GM12878 (cell line): ENCODE measurements around the gene GMPPA.

Experiments
- CBX3 ChIP-seq: fragments of 200-600 bp; sonication (generic); IDR thresholded peaks from 2 replicates; pipeline ENCODE4 v1.6.1; 2016; ENCODE audit warnings: low read depth, borderline replicate concordance
- CHD2 ChIP-seq: IDR thresholded peaks from 2 replicates; pipeline ENCODE4 v1.6.1; 2011; ENCODE audit warnings: low read depth, low read length, improper control_type of control experiment, borderline replicate concordance
- CTCF ChIP-seq, 3 experiments: IDR thresholded peaks in 2 of 3; conservative IDR thresholded peaks in 1 of 3; 2 replicates each; pipeline ENCODE4 v1.5.1; 2011; ENCODE audit warnings: low read depth in 3 of 3, low read length in 3 of 3, mild to moderate bottlenecking in 3 of 3, control low read depth in 2 of 3, moderate library complexity in 2 of 3, inconsistent platforms in 1 of 3, mixed read lengths in 1 of 3; ENCODE audit not compliant: control insufficient read depth in 2 of 3, insufficient read depth in 1 of 3; ENCODE audit errors: extremely low read depth in 1 of 3
- EZH2 ChIP-seq: IDR thresholded peaks from 2 replicates; pipeline ENCODE4 v1.6.1; 2012; ENCODE audit warnings: low read depth, mild to moderate bottlenecking, control low read depth, inconsistent platforms, low read length, borderline replicate concordance; ENCODE audit not compliant: control insufficient read depth
- NKRF ChIP-seq: fragments of 450-650 bp; conservative IDR thresholded peaks from 2 replicates; pipeline ENCODE4 v1.6.1; 2017; ENCODE audit warnings: mild to moderate bottlenecking, moderate library complexity
- PAX5 ChIP-seq: IDR thresholded peaks from 2 replicates; pipeline ENCODE4 v1.6.1; 2011; ENCODE audit warnings: low read depth, low read length, borderline replicate concordance
- PBX3 ChIP-seq: IDR thresholded peaks from 2 replicates; pipeline ENCODE4 v1.6.1; 2011; ENCODE audit warnings: mild to moderate bottlenecking, low read depth, low read length, moderate library complexity; ENCODE audit not compliant: insufficient replicate concordance
- POLR2A ChIP-seq: IDR thresholded peaks from 2 replicates; pipeline ENCODE4 v1.6.1; 2011; ENCODE audit warnings: low read depth, mild to moderate bottlenecking, low read length
- SP1 ChIP-seq: IDR thresholded peaks from one replicate; pipeline ENCODE4 v1.6.1; 2011; ENCODE audit warnings: low read depth, low read length
- USF1 ChIP-seq: IDR thresholded peaks from 2 replicates; pipeline ENCODE4 v1.6.1; 2011; ENCODE audit warnings: borderline replicate concordance, low read depth, mild to moderate bottlenecking, moderate library complexity, mixed read lengths, low read length; ENCODE audit not compliant: insufficient read depth; ENCODE audit errors: extremely low read length
- USF2 ChIP-seq: IDR thresholded peaks from 2 replicates; pipeline ENCODE4 v1.6.1; 2011; ENCODE audit warnings: low read depth, low read length, improper control_type of control experiment, borderline replicate concordance

GRCh38 chr2:219513787-219514186 is 15.1 kb downstream of the GMPPA start:
- no peak for TF ChIP-seq POLR2A
- no peak for TF ChIP-seq PAX5
- no peak for TF ChIP-seq CBX3
- no peak for TF ChIP-seq USF2
- no peak for TF ChIP-seq EZH2
- TF ChIP-seq CHD2 = no peak
- no peak for TF ChIP-seq NKRF
- TF ChIP-seq CTCF (IDR thresholded peaks at IDR 0.05 in 2 of 3, conservative IDR thresholded peaks at IDR 0.05 in 1 of 3; ENCODE audit: control insufficient read depth in 2 of 3, extremely low read depth in 1 of 3, insufficient read depth in 1 of 3, low read depth in 3 of 3, low read length in 3 of 3) = no peak
- TF ChIP-seq USF1 = no peak
- no peak for TF ChIP-seq SP1
- no peak for TF ChIP-seq PBX3
